ENCODE results near the gene PTPRU. TPM values are rescaled to one million over a fixed set of nuclear protein-coding genes. Genes with fewer than 3 reads are reported as not detected.

PTPRU gene
- polyA plus RNA-seq, 1 of the 3 experiments (the other 2 are of a cell fraction), result 3.5 TPM

- Histone ChIP-seq H3K27me3 (ENCODE audit: insufficient read depth) (no peaks in the 10 kb centered on the region), H3K4me1 (ENCODE audit: control insufficient read depth in 1 of 2, insufficient read depth in 2 of 2, low read depth in 1 of 2, low read length in 1 of 2) (no peaks in the 10 kb centered on the region; a peak in 1 of 4 replicates), H3K4me3 (ENCODE audit: low read depth in 2 of 2, low read length in 1 of 2) (no peak overlapping the region), H3K9me2 (no peaks in the 10 kb centered on the region), H3K9me3 (no peaks in the 10 kb centered on the region), H3K36me3 (replicated peaks in 1 of 2; ENCODE audit: control insufficient read depth in 1 of 2, insufficient read depth in 2 of 2, low read length in 1 of 2) (no peaks in the 10 kb centered on the region), H2AFZ (ENCODE audit: low read depth) (no peak overlapping the region), H4K20me1 (ENCODE audit: insufficient read depth) (no peaks in the 10 kb centered on the region), H3K27ac (ENCODE audit: low read depth in 2 of 2, low read length in 1 of 2) (no peak overlapping the region), H3K4me2 (no peak overlapping the region), H3K79me2 (ENCODE audit: insufficient read depth) (no peaks in the 10 kb centered on the region), H3F3A (replicated peaks; ENCODE audit: insufficient read depth) (no peaks in the 10 kb centered on the region), H3K9ac (no peak overlapping the region)
- TF ChIP-seq SIN3A (IDR thresholded peaks at IDR 0.05; ENCODE audit: borderline replicate concordance, low read depth, low read length) (no peak), TAF1 (IDR thresholded peaks at IDR 0.05; ENCODE audit: borderline replicate concordance, low read depth, low read length) (no peak), PBX3 (IDR thresholded peaks at IDR 0.05) (no peak), ZBTB33 (IDR thresholded peaks at IDR 0.05; ENCODE audit: borderline replicate concordance, low read depth) (no peak), TCF12 (IDR thresholded peaks at IDR 0.05) (no peak), RAD21 (IDR thresholded peaks at IDR 0.05; ENCODE audit: low read length) (no peak), RXRA (IDR thresholded peaks at IDR 0.05; ENCODE audit: borderline replicate concordance, low read depth) (no peak), NFIC (IDR thresholded peaks at IDR 0.05; ENCODE audit: borderline replicate concordance) (no peak), SMC3 (IDR thresholded peaks at IDR 0.05; ENCODE audit: low read depth, low read length) (no peak), ELF1 (IDR thresholded peaks at IDR 0.05) (no peak), FOSL2 (IDR thresholded peaks at IDR 0.05; ENCODE audit: borderline replicate concordance, low read depth) (no peak), NRF1 (IDR thresholded peaks at IDR 0.05; ENCODE audit: low read depth, low read length) (no peak), MXI1 (IDR thresholded peaks at IDR 0.05; ENCODE audit: low read depth, low read length) (no peak), USF2 (IDR thresholded peaks at IDR 0.05; ENCODE audit: borderline replicate concordance, low read depth, low read length) (no peak), GATA2 (CRISPR knock-in tag; IDR thresholded peaks at IDR 0.05) (no peak), RFX5 (IDR thresholded peaks at IDR 0.05; ENCODE audit: low read length) (no peak), JUND (IDR thresholded peaks at IDR 0.05) (no peak), USF1 (IDR thresholded peaks at IDR 0.05; ENCODE audit: borderline replicate concordance, low read depth) (no peak), IRF3 (IDR thresholded peaks at IDR 0.05; ENCODE audit: low read depth, low read length) (no peak)
- ChIA-PET CTCF (no interaction called here), POLR2A (no interaction called here)
- WGBS (ENCODE audit: low lambda C conversion rate), result 75% methylated on average over 8 of the region's 9 CpGs
- no peak for DNase-seq
These were observed 74.4 kb downstream of the PTPRU start for GRCh38 chr1:29310616-29311180.

Measured in SK-N-SH (cell line).